Measurements from ENCODE around the gene RCBTB1.
"Not testable (repeated sequence)": the region's sequence is repeated elsewhere in the genome, so short reads cannot be mapped to it uniquely, and the experiment has no call there.

RCBTB1 gene

DNA sequence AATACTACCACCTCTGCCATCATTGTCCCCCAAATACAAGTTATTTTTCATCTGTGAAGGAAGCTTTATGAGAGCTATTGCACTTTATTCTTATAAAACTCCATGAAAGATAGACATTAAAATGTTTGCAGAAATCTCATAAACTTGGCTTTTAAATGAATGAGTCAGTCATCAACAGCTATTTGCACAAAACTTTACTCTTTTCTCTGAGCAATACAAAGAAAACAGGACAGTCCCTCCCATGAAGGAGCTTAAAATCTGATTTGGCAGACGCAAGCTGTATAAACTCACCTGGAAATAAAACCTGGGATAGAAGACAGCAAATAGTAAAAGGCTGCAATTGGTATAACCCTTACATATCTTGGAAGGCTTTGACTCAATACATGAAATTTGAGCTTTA lies 16.6 kb upstream of the RCBTB1 start:
- TF ChIP-seq, protein P1, sequence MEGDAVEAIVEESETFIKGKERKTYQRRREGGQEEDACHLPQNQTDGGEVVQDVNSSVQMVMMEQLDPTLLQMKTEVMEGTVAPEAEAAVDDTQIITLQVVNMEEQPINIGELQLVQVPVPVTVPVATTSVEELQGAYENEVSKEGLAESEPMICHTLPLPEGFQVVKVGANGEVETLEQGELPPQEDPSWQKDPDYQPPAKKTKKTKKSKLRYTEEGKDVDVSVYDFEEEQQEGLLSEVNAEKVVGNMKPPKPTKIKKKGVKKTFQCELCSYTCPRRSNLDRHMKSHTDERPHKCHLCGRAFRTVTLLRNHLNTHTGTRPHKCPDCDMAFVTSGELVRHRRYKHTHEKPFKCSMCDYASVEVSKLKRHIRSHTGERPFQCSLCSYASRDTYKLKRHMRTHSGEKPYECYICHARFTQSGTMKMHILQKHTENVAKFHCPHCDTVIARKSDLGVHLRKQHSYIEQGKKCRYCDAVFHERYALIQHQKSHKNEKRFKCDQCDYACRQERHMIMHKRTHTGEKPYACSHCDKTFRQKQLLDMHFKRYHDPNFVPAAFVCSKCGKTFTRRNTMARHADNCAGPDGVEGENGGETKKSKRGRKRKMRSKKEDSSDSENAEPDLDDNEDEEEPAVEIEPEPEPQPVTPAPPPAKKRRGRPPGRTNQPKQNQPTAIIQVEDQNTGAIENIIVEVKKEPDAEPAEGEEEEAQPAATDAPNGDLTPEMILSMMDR (IDR thresholded peaks at IDR 0.05; ENCODE audit: borderline replicate concordance, insufficient read depth, low read depth, low read length), result no peak
- no peak overlapping the region for H3K4me3 ChIP-seq (ENCODE audit: low read depth, low read length)

DNA sequence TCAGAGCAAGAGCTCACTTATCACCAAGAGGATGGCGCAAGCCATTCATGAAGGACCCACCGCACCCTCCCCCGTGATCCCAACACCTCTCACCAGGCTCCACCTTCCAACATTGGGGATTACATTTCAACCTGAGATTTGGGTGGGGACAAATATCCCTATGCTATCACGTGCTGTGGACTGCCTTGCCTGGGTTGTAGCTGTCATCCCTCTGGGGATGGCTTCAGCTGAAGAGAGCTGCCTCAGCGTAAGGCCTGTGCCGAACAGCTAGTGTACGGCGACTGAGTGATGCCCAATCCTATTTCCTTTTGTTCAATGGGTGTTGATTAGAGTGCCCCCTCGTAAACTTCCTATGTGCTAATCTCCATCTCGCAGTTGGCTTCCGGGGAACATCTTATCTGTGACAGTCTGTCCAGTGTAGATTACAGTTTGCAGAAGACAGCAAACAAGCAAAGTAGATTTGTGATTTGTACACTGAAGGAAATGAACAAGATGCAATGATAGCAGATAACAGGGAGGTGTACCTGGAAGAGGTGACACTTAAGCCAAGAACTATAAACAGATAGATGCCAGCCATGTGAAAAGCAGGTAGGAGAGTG lies 11.8 kb upstream of the RCBTB1 start:
- H3K4me3 ChIP-seq (ENCODE audit: low read depth, low read length), result no peak overlapping the region
- TF ChIP-seq, protein P1 (IDR thresholded peaks at IDR 0.05; ENCODE audit: borderline replicate concordance, insufficient read depth, low read depth, low read length), result no peak

DNA sequence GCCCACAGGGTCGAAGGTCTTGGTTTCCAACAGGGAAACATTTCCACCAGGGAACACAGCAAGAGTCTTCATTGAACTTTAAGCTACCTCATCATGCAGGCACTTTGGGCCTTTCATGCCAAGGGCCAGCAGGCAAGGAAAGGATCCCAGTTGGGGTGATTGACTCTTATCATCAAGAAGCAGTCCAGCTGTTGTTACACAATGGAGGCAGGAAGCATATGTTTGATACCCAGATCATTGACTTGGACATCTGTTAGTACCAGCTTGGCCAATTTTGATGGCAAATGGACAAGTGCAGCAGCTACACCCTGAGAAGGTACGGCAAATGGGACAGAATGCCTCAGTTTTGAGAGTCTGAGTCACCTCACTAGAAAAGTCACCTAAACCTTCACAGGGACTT lies 10.9 kb upstream of the RCBTB1 start:
- no peak overlapping the region for H3K4me3 ChIP-seq (ENCODE audit: low read depth, low read length)
- TF ChIP-seq, protein P1 (IDR thresholded peaks at IDR 0.05; ENCODE audit: borderline replicate concordance, insufficient read depth, low read depth, low read length), result no peak

DNA sequence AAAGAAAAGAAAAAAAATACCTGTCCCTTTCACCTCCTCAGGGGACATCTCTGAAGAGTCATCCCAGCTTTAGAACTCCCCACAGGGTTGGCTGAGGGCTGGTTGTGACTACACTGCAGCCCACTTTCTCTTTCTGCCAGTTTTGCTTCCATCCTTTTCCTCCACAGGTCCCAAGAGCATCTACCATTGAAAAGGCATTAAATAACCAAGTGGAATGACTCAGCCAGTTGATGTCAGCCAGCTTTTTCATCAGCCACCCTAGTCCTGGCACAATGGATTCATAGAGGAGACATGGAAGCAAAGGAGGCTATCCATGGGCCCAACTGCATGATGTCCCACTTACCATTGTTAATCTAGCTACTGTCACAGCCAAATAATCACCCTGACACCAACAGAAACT lies 9.2 kb upstream of the RCBTB1 start:
- TF ChIP-seq, protein P1 (IDR thresholded peaks at IDR 0.05; ENCODE audit: borderline replicate concordance, insufficient read depth, low read depth, low read length), result no peak
- no peak overlapping the region for H3K4me3 ChIP-seq (ENCODE audit: low read depth, low read length)

DNA sequence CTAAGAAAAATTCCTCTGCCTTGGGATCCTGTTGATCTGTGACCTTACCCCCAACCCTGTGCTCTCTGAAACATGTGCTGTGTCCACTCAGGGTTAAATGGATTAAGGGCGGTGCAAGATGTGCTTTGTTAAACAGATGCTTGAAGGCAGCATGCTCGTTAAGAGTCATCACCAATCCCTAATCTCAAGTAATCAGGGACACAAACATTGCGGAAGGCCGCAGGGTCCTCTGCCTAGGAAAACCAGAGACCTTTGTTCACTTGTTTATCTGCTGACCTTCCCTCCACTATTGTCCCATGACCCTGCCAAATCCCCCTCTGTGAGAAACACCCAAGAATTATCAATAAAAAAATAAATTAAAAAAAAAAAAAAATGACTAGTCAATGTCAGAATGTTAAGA lies 8.5 kb upstream of the RCBTB1 start:
- H3K4me3 ChIP-seq (ENCODE audit: low read depth, low read length), result not testable (repeated sequence)

DNA sequence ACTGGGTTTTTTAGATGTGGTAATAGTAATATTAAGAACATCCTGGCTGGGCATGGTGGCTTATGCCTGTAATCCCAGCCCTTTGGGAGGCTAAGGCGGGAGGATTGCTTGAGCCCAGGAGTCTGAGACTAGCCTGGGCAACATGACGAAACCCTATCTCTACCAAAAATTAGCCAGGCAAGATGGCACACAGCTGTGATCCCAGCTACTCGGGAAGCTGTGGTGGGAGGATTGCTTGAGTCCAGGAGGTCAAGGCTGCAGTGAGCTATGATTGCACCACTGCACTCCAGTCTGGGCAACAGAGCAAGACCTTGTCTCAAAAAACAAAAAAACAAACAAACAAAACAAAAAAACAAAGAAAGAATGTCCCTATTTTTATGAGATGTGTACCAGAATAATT lies 5.4 kb upstream of the RCBTB1 start:
- not testable (repeated sequence) for H3K4me3 ChIP-seq (ENCODE audit: low read depth, low read length)

DNA sequence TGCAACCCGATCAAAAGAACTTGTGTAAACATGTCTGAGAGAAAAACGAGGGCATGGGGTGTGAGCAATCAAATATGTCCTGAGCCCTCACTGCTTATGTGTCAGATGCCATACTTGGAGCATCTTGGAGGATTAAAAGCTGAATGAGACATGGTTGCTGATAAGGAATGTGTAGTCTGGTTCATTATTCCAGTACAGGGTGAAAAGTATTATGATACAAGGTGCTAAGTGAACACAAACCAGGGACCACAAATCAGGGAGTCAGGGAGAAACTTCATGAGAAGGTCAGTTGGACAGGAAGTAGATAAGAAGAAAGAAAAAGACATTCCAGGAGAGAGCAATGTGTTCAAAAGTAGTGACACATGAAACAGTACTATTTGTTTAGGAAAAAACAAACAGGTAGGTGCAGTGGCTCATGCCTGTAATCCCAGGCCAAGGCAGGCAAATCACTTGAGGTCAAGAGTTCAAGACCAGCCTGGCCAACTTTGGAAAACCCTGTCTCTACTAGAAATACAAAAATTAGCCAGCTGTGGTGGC lies 2.0 kb upstream of the RCBTB1 start:
- H3K4me3 ChIP-seq (ENCODE audit: low read depth, low read length), result no peak overlapping the region
- TF ChIP-seq, protein P1 (IDR thresholded peaks at IDR 0.05; ENCODE audit: borderline replicate concordance, insufficient read depth, low read depth, low read length), result no peak

DNA sequence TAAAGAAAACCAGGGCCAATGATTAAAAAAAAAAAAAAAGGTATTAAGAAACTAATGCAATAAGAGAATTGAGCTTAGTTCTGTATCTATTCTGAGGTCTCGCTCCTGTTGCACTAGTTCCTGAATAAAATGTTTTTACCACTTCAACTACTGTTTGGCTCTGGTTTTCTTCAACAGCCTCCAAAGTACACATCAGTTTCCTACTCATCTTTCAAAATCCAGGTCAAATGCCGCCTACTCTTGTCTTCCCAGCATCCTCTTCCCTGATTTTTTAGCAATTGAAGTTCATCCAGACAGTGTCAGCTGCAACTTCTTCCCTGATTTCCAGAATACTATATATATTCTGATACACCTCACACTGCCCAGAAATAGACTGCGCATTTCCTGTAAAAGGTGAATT lies 1.4 kb upstream of the RCBTB1 start:
- TF ChIP-seq, protein P1 (IDR thresholded peaks at IDR 0.05; ENCODE audit: borderline replicate concordance, insufficient read depth, low read depth, low read length), result no peak
- no peak overlapping the region for H3K4me3 ChIP-seq (ENCODE audit: low read depth, low read length)
